ENCODE results near the gene PFN1. TPM values are rescaled to one million over a fixed set of nuclear protein-coding genes. Genes with fewer than 3 reads are reported as not detected.

Gene PFN1
- total and polyA plus RNA-seq, 2 donors from 2014 or later: 496 to 614 TPM

- FAIRE-seq (no peak), DNase-seq (no peak)
- intact Hi-C loops (cut with DNase I): no loop called here
- H3K27ac ChIP-seq (ENCODE audit: low read depth in 2 of 2, low read length in 2 of 2): no peak overlapping the region
- H3K36me3 ChIP-seq (ENCODE audit: control insufficient read depth in 2 of 3, insufficient read depth in 3 of 3, low read length in 3 of 3): peaks cover 2 to 18% (median 10%) of the 10 kb centered on the region in 3 donors
- H3K9ac ChIP-seq (ENCODE audit: low read length in 3 of 3): no peak overlapping the region
- no peaks in the 10 kb centered on the region for H3K27me3 ChIP-seq (ENCODE audit: control insufficient read depth, insufficient read depth, low read length)
- no peaks in the 10 kb centered on the region for H3K9me3 ChIP-seq (ENCODE audit: control insufficient read depth in 2 of 3, insufficient read depth in 1 of 3, low read length in 3 of 3)
- TF ChIP-seq CTCF (IDR thresholded peaks at IDR 0.05; ENCODE audit: borderline replicate concordance, extremely low read depth, insufficient read depth): no peak
- H3K4me3 ChIP-seq (ENCODE audit: low read length in 3 of 3): no peak overlapping the region
- H3K4me1 ChIP-seq (ENCODE audit: control insufficient read depth in 2 of 3, insufficient read depth in 2 of 3, low read depth in 1 of 3, low read length in 3 of 3): no peaks in the 10 kb centered on the region
Measured at GRCh38 chr17:4956493-4957061, 8.2 kb upstream of the PFN1 start.

GRCh38 chr17:4955091-4955490 is 6.8 kb upstream of the PFN1 start:
- H3K36me3 ChIP-seq (ENCODE audit: control insufficient read depth in 2 of 3, insufficient read depth in 3 of 3, low read length in 3 of 3): peaks cover 0 to 10% (median 7%) of the 10 kb centered on the region in 3 donors
- H3K27ac ChIP-seq (ENCODE audit: low read depth in 2 of 2, low read length in 2 of 2): no peak overlapping the region
- no peak overlapping the region for H3K4me3 ChIP-seq (ENCODE audit: low read length in 3 of 3)
- no peak for TF ChIP-seq CTCF (IDR thresholded peaks at IDR 0.05; ENCODE audit: borderline replicate concordance, extremely low read depth, insufficient read depth)
- DNase-seq (no peak), FAIRE-seq (no peak)
- no peaks in the 10 kb centered on the region for H3K27me3 ChIP-seq (ENCODE audit: control insufficient read depth, insufficient read depth, low read length)
- H3K9me3 ChIP-seq (ENCODE audit: control insufficient read depth in 2 of 3, insufficient read depth in 1 of 3, low read length in 3 of 3): no peaks in the 10 kb centered on the region
- H3K9ac ChIP-seq (ENCODE audit: low read length in 3 of 3): no peak overlapping the region
- intact Hi-C loops (cut with DNase I): no loop called here
- peaks cover 0 to 11% (median 8%) of the 10 kb centered on the region in 3 donors for H3K4me1 ChIP-seq (ENCODE audit: control insufficient read depth in 2 of 3, insufficient read depth in 2 of 3, low read depth in 1 of 3, low read length in 3 of 3)

GRCh38 chr17:4953451-4953961 is 5.2 kb upstream of the PFN1 start:
- H3K4me1 ChIP-seq (ENCODE audit: control insufficient read depth in 2 of 3, insufficient read depth in 2 of 3, low read depth in 1 of 3, low read length in 3 of 3): peaks cover 0 to 12% (median 8%) of the 10 kb centered on the region in 3 donors
- H3K27me3 ChIP-seq (ENCODE audit: control insufficient read depth, insufficient read depth, low read length): no peaks in the 10 kb centered on the region
- H3K9me3 ChIP-seq (ENCODE audit: control insufficient read depth in 2 of 3, insufficient read depth in 1 of 3, low read length in 3 of 3): no peaks in the 10 kb centered on the region
- H3K36me3 ChIP-seq (ENCODE audit: control insufficient read depth in 2 of 3, insufficient read depth in 3 of 3, low read length in 3 of 3): no peaks in the 10 kb centered on the region
- TF ChIP-seq CTCF (IDR thresholded peaks at IDR 0.05; ENCODE audit: borderline replicate concordance, extremely low read depth, insufficient read depth): no peak
- intact Hi-C loops (cut with DNase I): no loop called here
- no peak overlapping the region for H3K27ac ChIP-seq (ENCODE audit: low read depth in 2 of 2, low read length in 2 of 2)
- no peak overlapping the region for H3K4me3 ChIP-seq (ENCODE audit: low read length in 3 of 3)
- FAIRE-seq (no peak), DNase-seq (peak in 3 of 5 donors; percentile 55 to 74 (median 71))
- H3K9ac ChIP-seq (ENCODE audit: low read length in 3 of 3): no peak overlapping the region
